Activated T-cell treated with anti-CD3 and anti-CD28 coated beads, Interleukin-2, amount 50 U/mL, for 48 hours (primary cell): ENCODE results near the gene GPR25.

Experiments used
- DNase-seq, 2 experiments: peaks; one replicate each; pipeline ENCODE4 v3.0.0-alpha.2; 2020

Gene GPR25

GRCh38 chr1:200873671-200874397, 1.1 kb downstream of the GPR25 start:
- peak in 1 of 2 experiments; percentile 26 for DNase-seq

GRCh38 chr1:200874694-200875093, 1.9 kb downstream of the GPR25 start:
- peak in 1 of 2 experiments; percentile 19 for DNase-seq

- no peak for DNase-seq
These were observed 2.6 kb downstream of the GPR25 start for GRCh38 chr1:200875416-200875815.

DNA sequence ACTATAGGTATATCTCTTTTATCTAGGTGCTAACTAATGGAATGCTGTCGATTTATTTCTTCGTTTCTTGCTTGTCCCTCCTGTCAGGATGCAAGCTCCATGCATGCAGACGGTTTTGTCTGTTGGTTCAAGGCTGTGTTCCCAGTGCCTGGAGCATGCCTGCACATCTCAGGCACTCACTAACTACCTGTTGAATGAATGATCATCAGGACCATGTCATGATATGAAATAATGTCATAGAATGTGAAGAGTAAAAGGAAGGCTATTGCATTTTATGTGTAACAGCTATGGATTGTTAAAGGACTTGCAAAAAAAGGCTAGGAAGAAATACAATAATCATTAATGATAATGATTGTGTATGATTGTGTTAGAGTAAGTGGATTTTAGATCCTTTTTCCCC, 4.2 kb downstream of the GPR25 start:
- no peak for DNase-seq

DNA sequence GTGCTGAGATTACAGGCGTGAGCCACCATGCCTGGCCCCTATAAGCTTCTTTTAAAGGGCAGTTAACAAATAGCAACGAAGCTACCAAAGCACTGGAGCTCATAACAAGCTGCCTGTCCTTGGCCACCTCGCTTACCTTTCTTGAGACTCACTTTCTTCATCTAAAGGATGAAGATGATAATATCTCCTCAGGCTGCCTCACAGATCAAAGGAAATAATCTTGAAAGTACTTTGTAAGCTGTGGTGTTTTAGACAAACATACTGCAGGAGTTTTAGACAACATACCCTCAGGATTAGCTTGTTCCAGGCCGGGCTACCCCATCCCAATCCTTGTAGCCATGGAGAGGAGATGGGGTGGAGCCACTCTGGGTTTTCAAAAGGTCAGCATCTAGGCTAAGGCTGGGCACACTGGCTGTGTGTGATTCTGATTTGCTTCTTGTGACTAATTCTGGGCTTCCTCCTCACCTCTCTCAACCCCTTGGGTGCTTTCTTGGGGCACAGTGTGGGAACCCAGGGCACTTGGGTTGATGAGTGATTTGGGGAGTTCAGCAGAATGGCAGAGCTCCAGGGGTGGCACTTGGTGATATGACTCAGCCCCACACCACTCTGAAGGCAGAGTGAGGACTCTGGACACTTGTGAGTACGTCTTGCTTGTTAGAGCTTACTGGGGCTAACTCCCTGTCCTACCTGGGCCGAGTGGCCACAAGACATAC, 5.2 kb downstream of the GPR25 start:
- DNase-seq: peak; percentile 77 to 79

- peak; percentile 53 to 63 for DNase-seq
These were observed 7.4 kb downstream of the GPR25 start for GRCh38 chr1:200880212-200880611.

DNA sequence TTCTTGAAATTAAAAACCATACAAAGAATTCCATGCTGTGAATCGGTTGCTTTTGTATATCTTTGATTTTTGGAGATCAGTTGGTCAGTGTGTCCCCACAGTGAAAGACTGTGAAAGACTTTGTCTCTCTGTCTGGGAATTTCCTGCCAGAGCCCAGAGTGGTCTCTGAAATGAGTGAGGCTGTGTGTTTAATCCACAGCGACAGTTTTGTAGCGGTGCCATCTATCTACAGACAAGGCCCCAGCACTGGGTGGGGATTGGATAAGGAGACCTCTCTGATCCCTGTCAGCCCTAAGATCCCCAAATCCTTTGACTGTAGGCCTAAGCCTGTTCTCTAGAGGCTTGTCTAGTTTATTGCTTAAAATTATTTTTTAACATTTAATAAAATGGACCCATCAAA, 10.3 kb downstream of the GPR25 start:
- no peak for DNase-seq

- DNase-seq: no peak
These were observed 13.0 kb downstream of the GPR25 start for GRCh38 chr1:200885623-200886402.

- DNase-seq: no peak
These were observed 13.8 kb downstream of the GPR25 start for GRCh38 chr1:200886594-200886993.

DNA sequence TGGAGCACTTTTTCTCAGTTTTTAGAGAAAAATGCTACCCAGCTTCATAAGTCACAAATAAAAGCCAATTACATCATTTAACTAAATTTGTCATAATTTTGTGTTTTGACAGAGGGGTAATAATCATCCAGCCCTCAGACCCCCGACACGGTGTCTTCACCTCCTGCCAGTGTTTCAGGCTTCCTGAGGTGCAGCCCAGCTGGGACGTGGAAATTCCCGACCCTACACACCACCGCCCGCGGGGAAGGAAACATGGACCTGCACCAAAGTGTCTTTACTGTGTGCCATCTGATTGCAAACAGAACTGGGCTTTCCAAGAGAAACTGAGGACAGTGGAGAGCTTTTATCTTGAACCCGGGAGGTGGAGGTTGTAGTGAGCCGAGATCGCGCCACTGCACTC, 14.3 kb downstream of the GPR25 start:
- DNase-seq: no peak

DNA sequence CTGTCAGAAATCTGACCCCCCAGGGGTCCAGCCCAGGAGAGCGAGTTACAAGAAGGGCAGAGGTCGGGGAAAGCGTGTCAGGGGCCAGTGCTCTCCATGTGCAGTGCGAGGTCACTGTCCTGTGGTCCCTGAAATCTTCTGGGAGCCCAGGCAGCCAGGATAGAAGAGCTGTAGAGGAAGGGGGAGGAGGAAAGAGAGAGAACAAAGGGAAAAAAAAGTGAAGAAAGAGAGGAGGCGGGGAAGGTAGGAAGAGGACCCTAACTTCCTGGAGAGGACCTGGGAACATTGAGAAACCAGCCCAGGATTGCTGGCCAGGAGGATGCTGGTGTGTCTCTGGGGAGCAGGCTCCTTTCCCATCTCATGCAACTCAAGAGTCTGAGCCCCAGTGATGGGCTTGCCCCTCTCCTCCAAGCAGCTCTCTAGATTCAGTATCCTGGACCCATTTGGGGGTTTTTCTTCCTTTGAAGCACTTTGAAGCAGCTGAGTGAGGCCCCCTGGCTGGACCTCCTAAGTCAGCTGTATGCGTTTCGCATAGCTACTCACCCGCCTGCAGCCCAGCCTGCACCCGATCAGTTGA, 15.1 kb downstream of the GPR25 start:
- DNase-seq: no peak

DNA sequence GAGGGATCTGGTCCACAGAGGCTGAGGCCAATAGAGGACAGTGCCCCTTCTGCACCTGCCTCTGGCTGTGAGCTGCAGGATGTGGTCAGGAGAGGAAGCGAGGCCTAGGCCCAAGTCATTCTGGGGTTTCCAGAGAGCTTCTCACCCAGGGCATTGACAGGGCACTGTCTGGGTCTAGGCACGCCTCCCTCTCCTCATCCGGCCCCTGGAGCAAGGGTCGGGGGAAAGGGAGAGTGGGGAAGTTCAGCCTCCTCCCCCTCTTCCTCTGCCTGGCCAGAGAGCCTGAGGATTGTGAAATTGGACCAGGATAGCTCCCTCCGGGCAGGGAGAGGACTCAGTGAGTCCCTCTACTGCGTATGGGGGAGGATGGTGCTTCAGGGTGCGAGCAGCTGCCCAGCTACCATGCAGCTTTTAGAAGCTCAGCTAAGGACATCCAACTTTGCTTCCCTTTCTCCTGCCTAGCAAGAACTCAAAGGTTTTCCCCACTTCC, 15.6 kb downstream of the GPR25 start:
- DNase-seq: peak; percentile 72 to 78

DNA sequence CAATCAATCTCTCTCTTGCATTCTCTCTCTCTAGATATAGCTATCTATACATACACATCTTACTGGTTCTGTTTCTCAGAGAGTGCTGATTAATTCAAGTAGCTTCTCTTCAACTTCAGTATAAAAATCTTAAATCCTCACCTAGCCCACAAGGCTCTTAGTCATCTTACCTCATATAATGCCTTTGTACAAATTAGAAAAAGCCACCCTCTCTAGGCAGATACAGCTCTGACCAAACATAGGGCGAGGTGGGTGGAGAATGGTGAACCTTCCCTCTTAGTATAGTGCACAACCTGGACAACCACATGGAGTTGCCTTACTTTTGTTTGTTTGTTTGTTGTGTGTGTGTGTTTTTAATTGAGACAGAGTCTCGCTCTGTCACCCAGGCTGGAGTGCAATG, 16.8 kb downstream of the GPR25 start:
- peak in 1 of 2 experiments; percentile 60 for DNase-seq

- DNase-seq: no peak
These were observed 17.2 kb downstream of the GPR25 start for GRCh38 chr1:200890027-200890426.

DNA sequence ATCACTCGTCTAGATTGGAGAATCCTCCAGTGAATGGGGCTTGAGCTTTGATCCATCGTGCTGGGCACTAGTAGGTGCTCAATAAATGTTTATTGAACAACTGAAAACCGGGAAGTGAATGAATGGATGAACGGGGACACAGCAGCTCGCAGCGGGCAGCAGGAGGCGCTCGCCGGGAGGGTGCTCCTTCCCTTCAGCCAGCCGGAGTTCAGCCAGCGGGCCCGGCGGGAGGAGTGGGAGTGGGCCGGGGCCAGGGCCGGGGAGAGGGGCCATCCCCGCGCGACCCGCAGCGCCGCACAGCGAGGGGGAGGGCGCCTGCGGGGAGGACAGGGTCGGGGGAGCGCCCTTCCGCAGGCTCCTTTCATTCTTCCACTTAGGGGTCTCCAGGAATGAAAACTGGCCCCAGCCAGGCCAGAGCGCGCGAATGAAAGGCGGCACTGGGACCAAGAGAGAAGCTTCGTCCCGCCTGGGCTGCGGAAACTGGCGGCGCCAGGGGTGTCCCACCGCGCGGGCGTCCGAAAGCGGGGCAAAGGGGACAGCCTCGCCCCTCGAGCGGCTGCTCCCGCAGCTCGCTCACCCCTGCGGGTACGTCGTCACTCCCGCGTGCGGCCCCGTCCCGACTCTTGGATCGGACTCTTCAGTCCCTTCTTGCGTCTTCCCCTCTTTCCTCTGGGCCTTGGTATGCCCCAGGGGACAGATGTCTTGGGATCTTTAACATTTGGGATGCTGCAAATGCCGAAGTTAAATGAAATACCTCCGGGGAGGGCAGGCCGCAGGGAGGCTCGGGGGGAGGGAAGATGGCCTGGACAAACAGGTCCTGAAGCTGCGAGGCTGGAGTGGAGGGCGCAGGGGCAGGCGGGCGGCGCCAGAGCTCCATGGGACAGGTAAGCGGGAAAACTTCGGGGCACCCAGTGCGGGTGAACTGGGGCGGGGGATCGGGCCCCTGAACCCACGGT, 18.3 kb downstream of the GPR25 start:
- DNase-seq: no peak

- DNase-seq: no peak
These were observed 19.0 kb downstream of the GPR25 start for GRCh38 chr1:200891774-200892157.

DNA sequence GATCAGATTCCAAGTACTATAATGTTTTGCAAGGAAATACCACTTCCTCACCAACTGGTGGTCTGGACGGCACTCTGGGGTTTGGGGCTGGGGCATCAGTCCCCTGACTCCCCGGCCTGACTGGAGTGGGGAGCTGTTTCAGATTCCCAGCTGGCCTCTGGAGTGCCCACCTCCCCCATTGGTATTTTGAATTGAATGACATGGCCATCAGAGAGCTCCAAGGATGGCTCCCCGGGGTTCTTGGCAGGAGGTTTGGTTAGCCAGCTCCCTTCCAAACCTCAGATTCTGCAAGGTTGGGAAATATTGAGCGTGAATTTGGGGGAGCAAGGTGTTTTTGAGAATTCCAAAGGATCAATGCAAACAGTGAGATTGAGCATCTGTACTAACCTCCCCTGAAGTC, 19.8 kb downstream of the GPR25 start:
- DNase-seq: no peak

GRCh38 chr1:200892958-200893357, 20.2 kb downstream of the GPR25 start:
- no peak for DNase-seq

GRCh38 chr1:200893411-200893901, 20.7 kb downstream of the GPR25 start:
- no peak for DNase-seq

GRCh38 chr1:200894712-200895442, 22.1 kb downstream of the GPR25 start, which contains the start of gene INAVA:
Gene INAVA (plus strand): TSS chr1:200894900. CDS start chr1:200898401, 3,501 bp downstream.
- DNase-seq: no peak

GRCh38 chr1:200895443-200895789, 22.6 kb downstream of the GPR25 start:
- no peak for DNase-seq
